ENCODE data around the gene SNAPC2.
A peak's percentile ranks its signal among the peaks of the same experiment; 100 is the strongest.
"Not testable (repeated sequence)": the region's sequence is repeated elsewhere in the genome, so short reads cannot be mapped to it uniquely, and the experiment has no call there.

Gene SNAPC2

GRCh38 chr19:7933411-7933810 is 13.3 kb downstream of the SNAPC2 start:
- DNase-seq (ENCODE audit: low read depth): no peak

- DNase-seq (ENCODE audit: low read depth): no peak
Measured at GRCh38 chr19:7933828-7934725, 13.9 kb downstream of the SNAPC2 start.

GRCh38 chr19:7934766-7935165 is 14.6 kb downstream of the SNAPC2 start:
- no peak for DNase-seq (ENCODE audit: low read depth)

GRCh38 chr19:7940841-7941240 is 20.7 kb downstream of the SNAPC2 start:
- no peak for DNase-seq (ENCODE audit: low read depth)

- no peak for DNase-seq (ENCODE audit: low read depth)
Measured at GRCh38 chr19:7941895-7942596, 21.9 kb downstream of the SNAPC2 start.

- DNase-seq (ENCODE audit: low read depth): no peak
Measured at GRCh38 chr19:7942981-7943443, 22.9 kb downstream of the SNAPC2 start.

- DNase-seq (ENCODE audit: low read depth): peak; percentile 99
Measured at GRCh38 chr19:7943444-7944176, 23.5 kb downstream of the SNAPC2 start, which contains the start of gene TIMM44. TIMM44 (minus strand) TSS chr19:7943666; CDS start chr19:7943651, 15 bp downstream.

- DNase-seq (ENCODE audit: low read depth): peak; percentile 94
Measured at GRCh38 chr19:7944177-7944761, 24.1 kb downstream of the SNAPC2 start.

GRCh38 chr19:7947939-7948338 is 27.8 kb downstream of the SNAPC2 start:
- DNase-seq (ENCODE audit: low read depth): no peak

- no peak for DNase-seq (ENCODE audit: low read depth)
Measured at GRCh38 chr19:7953060-7953459, 32.9 kb downstream of the SNAPC2 start.

- DNase-seq (ENCODE audit: low read depth): no peak
Measured at GRCh38 chr19:7953576-7953975, 33.4 kb downstream of the SNAPC2 start.

GRCh38 chr19:7955696-7956095 is 35.6 kb downstream of the SNAPC2 start:
- no peak for DNase-seq (ENCODE audit: low read depth)

- no peak for DNase-seq (ENCODE audit: low read depth)
Measured at GRCh38 chr19:7959211-7959610, 39.1 kb downstream of the SNAPC2 start.

- DNase-seq (ENCODE audit: low read depth): not testable (repeated sequence)
Measured at GRCh38 chr19:7961082-7961481, 40.9 kb downstream of the SNAPC2 start.

GRCh38 chr19:7961920-7962626 is 41.9 kb downstream of the SNAPC2 start:
- no peak for DNase-seq (ENCODE audit: low read depth)

GRCh38 chr19:7962644-7963268 is 42.6 kb downstream of the SNAPC2 start:
- no peak for DNase-seq (ENCODE audit: low read depth)

GRCh38 chr19:7963566-7963965 is 43.4 kb downstream of the SNAPC2 start:
- no peak for DNase-seq (ENCODE audit: low read depth)

GRCh38 chr19:7965259-7965841 is 45.2 kb downstream of the SNAPC2 start:
- no peak for DNase-seq (ENCODE audit: low read depth)

- no peak for DNase-seq (ENCODE audit: low read depth)
Measured at GRCh38 chr19:7965921-7966665, 46.0 kb downstream of the SNAPC2 start.

All from fibroblast of the conjunctiva (primary cell).